GM23338 (cell line): ENCODE results near the gene SNX11. TPM values are rescaled to one million over a fixed set of nuclear protein-coding genes. Genes with fewer than 3 reads are reported as not detected.

Experiments
- ATAC-seq: fragments of 200-7000 bp; cut with Tn5 transposase; 3 replicates; pipeline ENCODE4 v1.9.1; 2020
- DNase-seq: peaks from one replicate; pipeline ENCODE4 v3.0.0-alpha.2; 2015; ENCODE audit warnings: low spot score
- H2AFZ ChIP-seq: fragments of 200-600 bp; sonication (generic); 2 replicates; pipeline ENCODE4 v1.8.0; 2016; ENCODE audit warnings: antibody characterized with exemption, mild to moderate bottlenecking, moderate library complexity
- H3F3A ChIP-seq: fragments of 200-600 bp; sonication (generic); replicated peaks from 2 replicates; pipeline ENCODE4 v1.8.0; 2017; ENCODE audit warnings: antibody characterized with exemption, mixed run types, low read depth
- H3K27ac ChIP-seq: fragments of 200-600 bp; sonication (generic); 2 replicates; pipeline ENCODE4 v1.6.1; 2016; ENCODE audit warnings: low read depth
- H3K27me3 ChIP-seq: fragments of 200-600 bp; sonication (generic); 2 replicates; pipeline ENCODE4 v1.8.0; 2016; ENCODE audit warnings: mild to moderate bottlenecking, mixed run types, moderate library complexity; ENCODE audit not compliant: insufficient read depth
- H3K36me3 ChIP-seq: fragments of 200-600 bp; sonication (generic); 2 replicates; pipeline ENCODE4 v1.8.0; 2016; ENCODE audit warnings: mild to moderate bottlenecking; ENCODE audit not compliant: insufficient read depth
- H3K4me1 ChIP-seq: fragments of 200-600 bp; sonication (generic); 2 replicates; pipeline ENCODE4 v1.8.0; 2016; ENCODE audit warnings: mild to moderate bottlenecking, moderate library complexity; ENCODE audit not compliant: insufficient read depth
- H3K4me2 ChIP-seq: fragments of 200-600 bp; sonication (generic); 2 replicates; pipeline ENCODE4 v1.7.1; 2017; ENCODE audit warnings: mixed run types
- H3K4me3 ChIP-seq: fragments of 200-600 bp; sonication (generic); 2 replicates; pipeline ENCODE4 v1.6.1; 2016; ENCODE audit warnings: mixed run types
- H3K79me2 ChIP-seq: fragments of 200-600 bp; sonication (generic); replicated peaks from 2 replicates; pipeline ENCODE4 v1.8.0; 2017; ENCODE audit warnings: mild to moderate bottlenecking; ENCODE audit not compliant: insufficient read depth
- H3K9me2 ChIP-seq: fragments of 200-600 bp; sonication (generic); 2 replicates; pipeline ENCODE4 v1.8.0; 2017; ENCODE audit not compliant: insufficient read depth
- H4K20me1 ChIP-seq: fragments of 200-600 bp; sonication (generic); replicated peaks from 2 replicates; pipeline ENCODE4 v1.8.0; 2017; ENCODE audit warnings: mild to moderate bottlenecking; ENCODE audit not compliant: insufficient read depth
- H3K27ac Mint-ChIP-seq: 2 replicates; pipeline ENCODE4 v1.8.0; 2020; ENCODE audit warnings: inconsistent platforms, mild to moderate bottlenecking, moderate library complexity, mixed read lengths
- H3K27me3 Mint-ChIP-seq: 3 replicates; pipeline ENCODE4 v1.8.0; 2022; ENCODE audit warnings: low read depth, mild to moderate bottlenecking, moderate library complexity, mixed read lengths, inconsistent platforms; ENCODE audit not compliant: insufficient read depth, poor library complexity
- H3K36me3 Mint-ChIP-seq: 3 replicates; pipeline ENCODE4 v1.8.0; 2021; ENCODE audit warnings: low read depth, mild to moderate bottlenecking, inconsistent platforms, moderate library complexity, mixed read lengths
- H3K4me1 Mint-ChIP-seq: 3 replicates; pipeline ENCODE4 v1.8.0; 2020; ENCODE audit warnings: mild to moderate bottlenecking, inconsistent platforms, mixed read lengths
- H3K4me3 Mint-ChIP-seq: 3 replicates; pipeline ENCODE4 v1.8.0; 2021; ENCODE audit warnings: moderate library complexity, mild to moderate bottlenecking, inconsistent platforms, mixed read lengths
- H3K9me3 Mint-ChIP-seq: 3 replicates; pipeline ENCODE4 v1.8.0; 2020; ENCODE audit warnings: moderate library complexity, mild to moderate bottlenecking, inconsistent platforms, mixed read lengths
- EZH2 ChIP-seq: fragments of 200-600 bp; sonication (generic); IDR thresholded peaks from one replicate; pipeline ENCODE4 v1.8.0; 2017; ENCODE audit warnings: antibody characterized with exemption, mild to moderate bottlenecking, low read depth; ENCODE audit not compliant: unreplicated experiment
- EZH2phosphoT487 ChIP-seq: fragments of 200-600 bp; sonication (generic); IDR thresholded peaks from one replicate; pipeline ENCODE4 v1.8.1; 2018; ENCODE audit warnings: antibody characterized with exemption; ENCODE audit not compliant: unreplicated experiment
- NANOG ChIP-seq: IDR thresholded peaks from 2 replicates; pipeline ENCODE4 v1.6.1; 2016; ENCODE audit warnings: antibody characterized with exemption, borderline replicate concordance
- STAT1 ChIP-seq: IDR thresholded peaks from one replicate; pipeline ENCODE4 v1.6.1; 2016; ENCODE audit warnings: antibody characterized with exemption; ENCODE audit not compliant: unreplicated experiment
- ZNF331 ChIP-seq: fragments of 250-450 bp; sonication (Bioruptor Pico); IDR thresholded peaks from 2 replicates; pipeline ENCODE4 v1.5.0; 2020; ENCODE audit warnings: low read depth, mild to moderate bottlenecking, moderate library complexity
- polyA plus RNA-seq: library from polyadenylated mRNA; unstranded; fragments of >200 nt; fragmentation: Nextera tagmentation; extraction: Ambion mirVana; gene quantifications from 2 replicates; pipeline ENCODE4 v1.2.1, GENCODE V29; 2016
- total RNA-seq: library from RNA; depleted of rRNA; stranded (reverse); fragments of >200 nt; shearing (Covaris generic); gene quantifications from 2 replicates; pipeline ENCODE4 v1.2.3, GENCODE V29; 2014
- TF ChIP-seq, protein P1 (sequence below): fragments of 250-450 bp; sonication (Bioruptor Pico); IDR thresholded peaks from 2 replicates; pipeline ENCODE4 v1.5.0; 2020; ENCODE audit warnings: mild to moderate bottlenecking, moderate library complexity
- TF ChIP-seq, protein P2 (sequence below), 2 experiments: fragments of 200-600 bp in 1 of 2; sonication (generic) in 1 of 2; conservative IDR thresholded peaks; 2 replicates each; pipeline versions ENCODE4 v1.5.1 to v1.6.1; 2016 to 2017; ENCODE audit warnings: antibody characterized with exemption in 2 of 2, low read depth in 2 of 2, mild to moderate bottlenecking in 2 of 2, moderate library complexity in 1 of 2

SNX11 gene
- total and polyA plus RNA-seq, 2 experiments from 2014 or later, result 7.9 to 16.3 TPM

GRCh38 chr17:48137656-48138055 is 30.1 kb downstream of the SNX11 start (continued):
- TF ChIP-seq, protein P1, sequence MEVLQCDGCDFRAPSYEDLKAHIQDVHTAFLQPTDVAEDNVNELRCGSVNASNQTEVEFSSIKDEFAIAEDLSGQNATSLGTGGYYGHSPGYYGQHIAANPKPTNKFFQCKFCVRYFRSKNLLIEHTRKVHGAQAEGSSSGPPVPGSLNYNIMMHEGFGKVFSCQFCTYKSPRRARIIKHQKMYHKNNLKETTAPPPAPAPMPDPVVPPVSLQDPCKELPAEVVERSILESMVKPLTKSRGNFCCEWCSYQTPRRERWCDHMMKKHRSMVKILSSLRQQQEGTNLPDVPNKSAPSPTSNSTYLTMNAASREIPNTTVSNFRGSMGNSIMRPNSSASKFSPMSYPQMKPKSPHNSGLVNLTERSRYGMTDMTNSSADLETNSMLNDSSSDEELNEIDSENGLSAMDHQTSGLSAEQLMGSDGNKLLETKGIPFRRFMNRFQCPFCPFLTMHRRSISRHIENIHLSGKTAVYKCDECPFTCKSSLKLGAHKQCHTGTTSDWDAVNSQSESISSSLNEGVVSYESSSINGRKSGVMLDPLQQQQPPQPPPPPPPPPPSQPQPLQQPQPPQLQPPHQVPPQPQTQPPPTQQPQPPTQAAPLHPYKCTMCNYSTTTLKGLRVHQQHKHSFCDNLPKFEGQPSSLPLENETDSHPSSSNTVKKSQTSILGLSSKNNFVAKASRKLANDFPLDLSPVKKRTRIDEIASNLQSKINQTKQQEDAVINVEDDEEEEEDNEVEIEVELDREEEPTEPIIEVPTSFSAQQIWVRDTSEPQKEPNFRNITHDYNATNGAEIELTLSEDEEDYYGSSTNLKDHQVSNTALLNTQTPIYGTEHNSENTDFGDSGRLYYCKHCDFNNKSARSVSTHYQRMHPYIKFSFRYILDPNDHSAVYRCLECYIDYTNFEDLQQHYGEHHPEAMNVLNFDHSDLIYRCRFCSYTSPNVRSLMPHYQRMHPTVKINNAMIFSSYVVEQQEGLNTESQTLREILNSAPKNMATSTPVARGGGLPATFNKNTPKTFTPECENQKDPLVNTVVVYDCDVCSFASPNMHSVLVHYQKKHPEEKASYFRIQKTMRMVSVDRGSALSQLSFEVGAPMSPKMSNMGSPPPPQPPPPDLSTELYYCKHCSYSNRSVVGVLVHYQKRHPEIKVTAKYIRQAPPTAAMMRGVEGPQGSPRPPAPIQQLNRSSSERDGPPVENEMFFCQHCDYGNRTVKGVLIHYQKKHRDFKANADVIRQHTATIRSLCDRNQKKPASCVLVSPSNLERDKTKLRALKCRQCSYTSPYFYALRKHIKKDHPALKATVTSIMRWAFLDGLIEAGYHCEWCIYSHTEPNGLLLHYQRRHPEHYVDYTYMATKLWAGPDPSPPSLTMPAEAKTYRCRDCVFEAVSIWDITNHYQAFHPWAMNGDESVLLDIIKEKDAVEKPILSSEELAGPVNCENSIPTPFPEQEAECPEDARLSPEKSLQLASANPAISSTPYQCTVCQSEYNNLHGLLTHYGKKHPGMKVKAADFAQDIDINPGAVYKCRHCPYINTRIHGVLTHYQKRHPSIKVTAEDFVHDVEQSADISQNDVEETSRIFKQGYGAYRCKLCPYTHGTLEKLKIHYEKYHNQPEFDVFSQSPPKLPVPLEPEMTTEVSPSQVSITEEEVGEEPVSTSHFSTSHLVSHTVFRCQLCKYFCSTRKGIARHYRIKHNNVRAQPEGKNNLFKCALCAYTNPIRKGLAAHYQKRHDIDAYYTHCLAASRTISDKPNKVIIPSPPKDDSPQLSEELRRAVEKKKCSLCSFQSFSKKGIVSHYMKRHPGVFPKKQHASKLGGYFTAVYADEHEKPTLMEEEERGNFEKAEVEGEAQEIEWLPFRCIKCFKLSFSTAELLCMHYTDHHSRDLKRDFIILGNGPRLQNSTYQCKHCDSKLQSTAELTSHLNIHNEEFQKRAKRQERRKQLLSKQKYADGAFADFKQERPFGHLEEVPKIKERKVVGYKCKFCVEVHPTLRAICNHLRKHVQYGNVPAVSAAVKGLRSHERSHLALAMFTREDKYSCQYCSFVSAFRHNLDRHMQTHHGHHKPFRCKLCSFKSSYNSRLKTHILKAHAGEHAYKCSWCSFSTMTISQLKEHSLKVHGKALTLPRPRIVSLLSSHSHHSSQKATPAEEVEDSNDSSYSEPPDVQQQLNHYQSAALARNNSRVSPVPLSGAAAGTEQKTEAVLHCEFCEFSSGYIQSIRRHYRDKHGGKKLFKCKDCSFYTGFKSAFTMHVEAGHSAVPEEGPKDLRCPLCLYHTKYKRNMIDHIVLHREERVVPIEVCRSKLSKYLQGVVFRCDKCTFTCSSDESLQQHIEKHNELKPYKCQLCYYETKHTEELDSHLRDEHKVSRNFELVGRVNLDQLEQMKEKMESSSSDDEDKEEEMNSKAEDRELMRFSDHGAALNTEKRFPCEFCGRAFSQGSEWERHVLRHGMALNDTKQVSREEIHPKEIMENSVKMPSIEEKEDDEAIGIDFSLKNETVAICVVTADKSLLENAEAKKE, result no peak
- TF ChIP-seq EZH2, result no peak
- no peak for TF ChIP-seq NANOG
- no peak for TF ChIP-seq EZH2phosphoT487
- no peak for TF ChIP-seq ZNF331 (CRISPR knock-in tag)

- Histone ChIP-seq H3K9me2 (no peaks in the 10 kb centered on the region), H3F3A (no peaks in the 10 kb centered on the region), H4K20me1 (no peaks in the 10 kb centered on the region), H3K4me2 (no peak overlapping the region), H2AFZ (0 out of 2 replicates have a peak overlapping the region, but pooled peaks have one; percentile 81), H3K27ac (no peak overlapping the region), H3K4me1 (no peaks in the 10 kb centered on the region), H3K36me3 (no peaks in the 10 kb centered on the region), H3K4me3 (no peak overlapping the region), H3K79me2 (no peaks in the 10 kb centered on the region), H3K27me3 (no peaks in the 10 kb centered on the region)
- ATAC-seq (no peak; the same call in 2 of the 3 replicates), DNase-seq (no peak)
- H3K9me3 Mint-ChIP-seq, result no peaks in the 10 kb centered on the region
- no peaks in the 10 kb centered on the region for H3K27me3 Mint-ChIP-seq
- no peak overlapping the region for H3K27ac Mint-ChIP-seq
- no peaks in the 10 kb centered on the region for H3K36me3 Mint-ChIP-seq
- H3K4me1 Mint-ChIP-seq, result peaks cover 5% of the 10 kb centered on the region
- no peak for TF ChIP-seq STAT1
- TF ChIP-seq, protein P2, sequence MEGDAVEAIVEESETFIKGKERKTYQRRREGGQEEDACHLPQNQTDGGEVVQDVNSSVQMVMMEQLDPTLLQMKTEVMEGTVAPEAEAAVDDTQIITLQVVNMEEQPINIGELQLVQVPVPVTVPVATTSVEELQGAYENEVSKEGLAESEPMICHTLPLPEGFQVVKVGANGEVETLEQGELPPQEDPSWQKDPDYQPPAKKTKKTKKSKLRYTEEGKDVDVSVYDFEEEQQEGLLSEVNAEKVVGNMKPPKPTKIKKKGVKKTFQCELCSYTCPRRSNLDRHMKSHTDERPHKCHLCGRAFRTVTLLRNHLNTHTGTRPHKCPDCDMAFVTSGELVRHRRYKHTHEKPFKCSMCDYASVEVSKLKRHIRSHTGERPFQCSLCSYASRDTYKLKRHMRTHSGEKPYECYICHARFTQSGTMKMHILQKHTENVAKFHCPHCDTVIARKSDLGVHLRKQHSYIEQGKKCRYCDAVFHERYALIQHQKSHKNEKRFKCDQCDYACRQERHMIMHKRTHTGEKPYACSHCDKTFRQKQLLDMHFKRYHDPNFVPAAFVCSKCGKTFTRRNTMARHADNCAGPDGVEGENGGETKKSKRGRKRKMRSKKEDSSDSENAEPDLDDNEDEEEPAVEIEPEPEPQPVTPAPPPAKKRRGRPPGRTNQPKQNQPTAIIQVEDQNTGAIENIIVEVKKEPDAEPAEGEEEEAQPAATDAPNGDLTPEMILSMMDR (conservative IDR thresholded peaks at IDR 0.05; ENCODE audit: low read depth in 2 of 2), result no peak
- H3K4me3 Mint-ChIP-seq, result no peak overlapping the region
Measured at GRCh38 chr17:48139944-48140343, 32.4 kb downstream of the SNX11 start.
